NCI-H748 treated with DMSO at 0.1 percent for 48 hours (cell line): Measurements from ENCODE around the gene PSMB8.

Experiments used
- DNase-seq: peaks from one replicate; lab custom pipeline; 2025; lab: John Stamatoyannopoulos, UW

The PSMB8 gene

DNA sequence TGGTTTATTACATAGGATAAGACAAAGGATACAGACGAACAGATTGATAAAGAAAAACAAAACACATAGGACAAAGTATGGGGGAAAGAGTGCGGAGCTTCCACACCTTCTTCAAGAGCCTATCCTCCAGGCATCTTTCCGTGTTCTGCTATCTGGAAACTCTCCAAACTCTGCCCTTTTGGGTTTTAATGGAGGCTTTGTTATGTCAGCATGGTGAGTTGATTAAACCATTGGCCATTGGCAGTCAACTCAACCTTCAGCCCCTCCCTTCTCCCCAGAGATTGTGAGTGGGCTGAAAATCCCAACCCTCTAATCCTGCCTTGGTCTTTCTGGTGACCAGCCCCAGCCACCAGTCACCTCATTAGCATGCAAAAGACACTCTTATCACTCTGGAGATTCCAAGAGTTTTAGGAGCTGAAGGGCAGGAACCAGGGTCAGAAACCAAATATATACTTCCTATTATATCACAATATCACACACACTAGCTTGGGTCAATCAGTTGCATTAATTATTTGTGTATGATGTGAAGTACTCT is 50.9 kb downstream of the PSMB8 start:
- DNase-seq, result no peak
